NCI-H2107 treated with DMSO at 0.1 percent for 48 hours (cell line): ENCODE results near the gene KPNA5.

ENCODE experiments used
- DNase-seq: peaks from one replicate; lab custom pipeline; 2025; ENCODE audit not compliant: unreplicated experiment; lab: John Stamatoyannopoulos, UW

The KPNA5 gene

GRCh38 chr6:116779573-116780164, 98.7 kb downstream of the KPNA5 start:
- DNase-seq, result peak; percentile 28

DNA sequence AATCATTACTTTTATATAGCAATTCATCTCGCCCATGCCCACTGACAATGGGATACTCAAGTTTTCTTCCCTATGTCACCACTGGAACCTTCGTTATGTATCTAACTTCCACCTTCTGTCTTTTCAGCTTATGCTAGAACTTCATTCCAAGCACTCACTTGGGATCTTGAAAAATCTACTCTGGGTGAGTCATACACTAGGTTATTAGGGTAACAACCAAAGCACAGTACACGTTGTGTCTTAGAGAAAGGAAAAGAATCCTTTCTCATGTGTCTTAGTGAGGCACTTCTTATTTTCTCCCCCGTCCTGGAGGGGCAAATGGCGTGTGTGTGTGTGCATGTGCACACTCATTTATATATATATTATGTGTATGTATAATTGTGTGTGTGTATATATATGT, 102.8 kb downstream of the KPNA5 start:
- no peak for DNase-seq
